HG03135 (cell line): ENCODE data around the gene CYB561D1.
A peak's percentile ranks its signal among the peaks of the same experiment; 100 is the strongest.

Experiments
- ATAC-seq: cut with Tn5 transposase; IDR thresholded peaks from one replicate; pipeline ENCODE4 v1.9.1; 2021; ENCODE audit warnings: mild to moderate bottlenecking, moderate library complexity; ENCODE audit not compliant: unreplicated experiment

CYB561D1 gene

GRCh38 chr1:109499661-109500536 lies 6.0 kb downstream of the CYB561D1 start:
- ATAC-seq, result no peak

GRCh38 chr1:109500941-109501381 lies 7.1 kb downstream of the CYB561D1 start:
- ATAC-seq, result no peak

- ATAC-seq, result no peak
These were observed 7.9 kb downstream of the CYB561D1 start for GRCh38 chr1:109501644-109502363.

- no peak for ATAC-seq
These were observed 8.5 kb downstream of the CYB561D1 start for GRCh38 chr1:109502364-109502851.

- ATAC-seq, result no peak
These were observed 10.0 kb downstream of the CYB561D1 start for GRCh38 chr1:109503935-109504334.

DNA sequence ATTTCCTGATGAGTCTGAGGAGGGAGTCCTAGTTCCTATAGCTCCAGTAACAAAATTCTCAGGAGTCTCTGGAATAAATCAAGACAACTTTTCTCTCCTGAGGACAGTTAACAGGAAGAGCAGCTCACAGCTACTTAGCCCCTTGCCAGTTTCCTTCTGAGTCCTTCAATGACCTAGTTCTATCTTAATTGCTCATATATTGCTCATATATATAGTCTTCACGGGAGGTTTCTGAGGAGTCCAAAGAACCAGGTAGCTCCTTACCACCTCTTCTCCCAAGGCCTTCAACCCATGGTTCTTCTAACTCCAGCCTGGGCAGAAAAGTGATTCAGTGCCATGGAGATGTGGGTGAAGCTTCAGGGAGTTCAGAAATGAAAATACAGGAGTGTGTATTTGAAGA lies 11.1 kb downstream of the CYB561D1 start:
- ATAC-seq, result no peak

- no peak for ATAC-seq
These were observed 14.3 kb downstream of the CYB561D1 start for GRCh38 chr1:109508001-109508872.

GRCh38 chr1:109508873-109509175 lies 14.9 kb downstream of the CYB561D1 start:
- no peak for ATAC-seq

DNA sequence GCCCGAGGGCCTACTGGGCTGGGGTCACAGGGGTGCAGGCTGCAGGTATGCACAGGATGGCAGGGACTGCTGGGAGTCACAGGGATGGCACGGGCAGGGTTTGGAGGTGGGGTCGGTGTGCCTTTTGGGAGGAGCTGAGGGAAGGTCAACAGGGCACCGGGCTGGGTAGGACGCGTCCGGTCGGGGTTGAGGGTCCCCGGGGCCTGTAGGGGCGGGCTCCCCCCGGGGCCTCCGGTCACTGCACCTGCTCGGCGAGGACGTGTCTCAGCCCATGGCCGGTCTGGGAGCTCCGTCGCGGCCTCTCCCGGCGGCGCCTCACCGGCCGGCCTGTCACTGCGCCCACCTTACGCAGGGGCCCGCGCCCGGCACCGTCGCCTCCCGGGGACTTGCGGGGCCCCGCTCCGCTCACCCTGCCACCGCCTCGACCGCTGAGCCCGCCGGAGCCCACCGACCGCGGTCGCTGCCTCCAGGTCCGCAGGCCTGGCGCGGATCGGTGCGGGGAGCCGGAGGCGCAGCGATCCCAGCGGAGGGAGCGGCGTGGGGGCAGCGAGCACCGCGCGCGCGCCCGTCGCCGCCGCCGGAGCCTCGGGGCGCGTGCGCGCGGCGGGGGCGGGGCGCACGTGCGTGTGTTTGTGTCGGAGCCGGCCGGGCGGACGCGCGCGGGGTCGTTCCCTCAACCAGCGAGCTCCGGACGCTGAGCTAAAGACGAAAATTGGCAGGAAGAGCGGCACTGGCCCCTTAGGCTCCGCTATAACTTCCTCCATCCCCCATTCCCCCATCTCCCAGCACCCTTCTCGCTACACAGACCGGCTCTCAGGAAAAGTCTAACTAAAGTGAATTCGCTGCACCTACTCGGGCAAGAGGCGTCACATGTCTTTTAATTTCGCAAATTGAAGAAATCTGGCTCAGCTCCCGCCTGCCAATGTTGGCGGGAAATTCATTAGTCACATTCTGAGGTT lies 15.6 kb downstream of the CYB561D1 start, which contains the start of gene AMIGO1:
TSS of gene AMIGO1 (minus strand) at position 552 of the 959 bp plus-strand sequence. CDS start 815 bp downstream, outside the sequence.
- no peak for ATAC-seq

DNA sequence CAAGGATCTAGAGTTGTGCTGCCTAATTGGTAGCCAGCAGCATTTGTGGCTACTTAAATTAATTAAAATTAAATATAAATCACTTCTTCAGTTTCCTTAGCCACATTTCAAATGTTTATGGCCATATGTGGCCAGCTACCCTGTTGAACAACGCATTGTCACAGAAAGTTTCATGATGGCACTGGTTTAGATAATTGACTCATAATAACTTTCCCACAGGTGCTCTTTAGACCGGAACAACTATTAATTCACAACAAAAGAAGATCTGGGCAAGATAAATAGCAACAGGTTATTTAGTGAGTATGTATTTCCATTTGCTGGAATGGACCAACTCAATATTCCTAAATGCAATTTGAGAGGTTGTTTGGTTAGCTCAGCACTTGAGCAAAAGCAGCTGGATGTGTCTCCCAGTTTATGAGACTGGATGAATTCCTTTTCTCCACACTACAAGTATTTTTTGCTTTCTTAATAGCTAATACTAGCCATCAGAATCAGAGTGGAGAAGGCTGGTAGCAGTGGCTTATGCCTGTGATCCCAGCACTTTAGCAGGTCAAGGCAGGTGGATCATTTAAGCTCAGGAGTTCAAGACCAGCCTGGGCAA lies 19.3 kb downstream of the CYB561D1 start:
- no peak for ATAC-seq

DNA sequence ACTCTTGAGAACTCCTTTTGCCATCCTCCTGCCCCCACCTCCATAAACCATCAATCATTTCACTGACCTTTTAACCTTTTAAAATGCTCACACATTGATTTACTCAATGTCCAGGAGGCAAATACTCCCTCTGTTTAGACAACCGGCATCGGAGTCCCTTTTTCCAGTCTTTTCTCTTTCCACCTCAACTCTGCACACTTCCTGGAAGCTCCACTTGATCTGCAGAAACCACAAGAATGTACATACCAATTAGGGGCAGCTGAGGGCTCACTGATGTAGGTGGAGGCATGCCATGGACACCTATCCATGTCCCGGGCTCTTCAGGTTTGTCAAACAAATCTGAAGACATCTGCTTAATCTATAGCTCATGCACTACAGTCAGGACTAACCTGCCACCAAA lies 21.0 kb downstream of the CYB561D1 start:
- ATAC-seq, result no peak

- no peak for ATAC-seq
These were observed 23.0 kb downstream of the CYB561D1 start for GRCh38 chr1:109516872-109517271.

DNA sequence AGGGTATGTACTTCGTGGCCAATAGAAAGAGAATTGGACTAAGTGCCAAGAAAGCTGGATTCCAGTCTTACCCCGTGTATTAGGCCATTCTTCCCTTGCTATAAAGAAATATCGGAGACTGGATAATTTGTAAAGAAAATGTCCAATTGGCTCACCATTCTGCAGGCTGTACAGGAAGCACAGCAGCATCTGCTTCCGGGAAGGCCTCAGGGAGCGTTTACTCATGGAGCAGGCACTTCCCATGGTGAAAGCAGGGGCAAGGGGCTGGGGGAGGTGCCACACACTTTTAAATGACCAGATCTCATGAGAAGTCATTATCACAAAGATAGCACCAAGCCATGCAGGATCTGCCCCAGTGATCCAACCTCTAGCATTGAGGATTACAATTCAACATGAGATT lies 23.4 kb downstream of the CYB561D1 start:
- no peak for ATAC-seq

DNA sequence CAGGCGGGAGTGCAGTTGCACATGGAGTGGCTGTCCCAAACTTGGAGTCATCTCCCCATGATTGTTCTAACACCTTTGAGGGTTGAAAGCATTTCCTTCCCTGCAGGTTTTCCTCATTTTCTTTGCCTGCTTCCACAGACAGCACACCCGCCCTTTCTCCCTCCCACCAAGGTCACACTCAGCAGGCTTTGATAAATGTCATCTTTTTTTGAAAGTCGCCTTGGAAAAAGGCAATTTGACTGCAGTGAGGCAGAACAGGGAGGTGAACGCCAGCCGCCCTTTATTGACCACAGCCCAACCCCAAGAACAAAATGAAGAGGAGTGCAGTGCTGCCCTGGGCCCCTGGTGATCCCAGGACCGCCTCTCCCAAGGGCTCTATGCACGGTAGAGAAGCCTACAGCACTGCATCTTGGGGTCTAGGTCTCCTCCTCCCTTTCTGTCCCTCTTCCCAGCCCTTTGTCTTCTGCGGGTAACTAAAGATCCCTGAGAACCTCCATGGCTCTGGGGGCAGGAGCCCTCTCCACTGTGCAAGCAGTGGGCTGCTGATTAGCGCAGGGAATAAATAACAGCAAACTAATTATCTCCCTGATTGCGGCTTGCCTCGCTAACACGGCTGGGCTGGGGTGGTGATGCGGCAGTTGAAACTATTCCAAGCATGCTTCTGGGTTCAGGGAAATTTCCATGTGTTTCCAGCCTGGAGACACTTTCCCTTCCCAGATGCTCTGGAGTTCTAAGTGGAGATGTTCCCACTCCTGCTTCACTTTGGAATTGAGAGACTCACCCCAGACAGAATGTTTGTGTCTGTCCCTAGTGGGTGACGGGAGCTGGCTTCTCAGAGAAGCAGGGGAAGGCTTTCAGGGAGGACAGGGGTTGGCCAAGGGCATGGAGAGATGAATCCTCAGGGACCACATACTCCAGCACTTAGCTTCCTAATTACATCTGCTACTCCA lies 27.4 kb downstream of the CYB561D1 start:
- ATAC-seq, result no peak

GRCh38 chr1:109522026-109522425 lies 28.1 kb downstream of the CYB561D1 start:
- ATAC-seq, result no peak

GRCh38 chr1:109523706-109524105 lies 29.8 kb downstream of the CYB561D1 start:
- ATAC-seq, result no peak

- ATAC-seq, result peak; percentile 52
These were observed 33.4 kb downstream of the CYB561D1 start for GRCh38 chr1:109527098-109527811.
